GM12878 (cell line): ENCODE measurements around the gene EIF5. TPM values are rescaled to one million over a fixed set of nuclear protein-coding genes. Genes with fewer than 3 reads are reported as not detected.

Source experiments
- ATAC-seq: fragments of 200-7000 bp; cut with Tn5 transposase; 3 replicates; pipeline ENCODE4 v1.9.1; 2020; ENCODE audit warnings: mild to moderate bottlenecking, moderate library complexity
- BruUV-seq: library from RNA; stranded (reverse); fragments of 400-500 nt; replicated peaks from 2 replicates; lab custom pipeline; 2021; lab: Mats Ljungman, UMichigan
- CTCF ChIA-PET: fragments of 300-600 bp; sonication (Branson Sonifier 250); formaldehyde crosslinking; extraction: SDS; loops from one replicate; lab custom pipeline; 2021; ENCODE audit warnings: inconsistent platforms; lab: Yijun Ruan, JAX
- POLR2A ChIA-PET: fragments of 350-600 bp; formaldehyde crosslinking; extraction: SDS; loops from one replicate; lab custom pipeline; 2021; ENCODE audit warnings: inconsistent platforms; lab: Charles Lee
- RAD21 ChIA-PET: fragments of 300-600 bp; sonication (Branson Sonifier 250); formaldehyde crosslinking; loops from one replicate; lab custom pipeline; 2023; ENCODE audit warnings: antibody characterized with exemption; ENCODE audit not compliant: unreplicated experiment; lab: Charles Lee
- SMC1A ChIA-PET: fragments of 300-600 bp; sonication (Branson Sonifier 250); formaldehyde crosslinking; loops from one replicate; lab custom pipeline; 2023; ENCODE audit not compliant: unreplicated experiment, uncharacterized antibody; lab: Charles Lee
- DNase-seq: peaks from one replicate; pipeline ENCODE4 v3.0.0-alpha.2; 2011; ENCODE audit warnings: low read depth, low spot score
- FAIRE-seq: peaks from 3 replicates; lab custom pipeline; 2011; peaks lifted over from hg19 to GRCh38; lab: Jason Lieb, UNC
- H2AFZ ChIP-seq: 2 replicates; pipeline ENCODE4 v1.6.0; 2011; ENCODE audit warnings: low read depth, low read length, control low read depth; ENCODE audit not compliant: control insufficient read depth
- H3K27ac ChIP-seq: 2 replicates; pipeline ENCODE4 v1.5.1; 2011; ENCODE audit warnings: control low read depth; ENCODE audit not compliant: control insufficient read depth, insufficient read depth
- H3K27me3 ChIP-seq, 2 experiments: replicated peaks in 1 of 2; 2 replicates each; pipeline versions ENCODE4 v1.6.0 to v1.6.1; 2011; ENCODE audit warnings: low read length in 1 of 2; ENCODE audit not compliant: control insufficient read depth in 2 of 2, insufficient read depth in 2 of 2
- H3K36me3 ChIP-seq, 2 experiments: 2 replicates each; pipeline ENCODE4 v1.5.1; 2011; ENCODE audit warnings: low read length in 1 of 2; ENCODE audit not compliant: control insufficient read depth in 2 of 2, insufficient read depth in 2 of 2
- H3K4me1 ChIP-seq: 2 replicates; pipeline ENCODE4 v1.6.1; 2011; ENCODE audit warnings: mild to moderate bottlenecking, low read length, moderate library complexity, mixed read lengths; ENCODE audit not compliant: control insufficient read depth, insufficient read depth
- H3K4me2 ChIP-seq: 2 replicates; pipeline ENCODE4 v1.6.0; 2011; ENCODE audit warnings: control low read depth; ENCODE audit not compliant: control insufficient read depth, insufficient read depth
- H3K4me3 ChIP-seq: fragments of 200-600 bp; sonication (generic); 2 replicates; pipeline ENCODE4 v1.5.1; 2016
- H3K79me2 ChIP-seq: 2 replicates; pipeline ENCODE4 v1.6.0; 2011; ENCODE audit warnings: low read length; ENCODE audit not compliant: control insufficient read depth, insufficient read depth
- H3K9ac ChIP-seq: 2 replicates; pipeline ENCODE4 v1.8.0; 2011; ENCODE audit warnings: low read length, control low read depth, mixed read lengths; ENCODE audit not compliant: control insufficient read depth, insufficient read depth
- H3K9me3 ChIP-seq: replicated peaks from 3 replicates; pipeline ENCODE4 v1.5.1; 2011; ENCODE audit warnings: mild to moderate bottlenecking, low read length; ENCODE audit not compliant: control insufficient read depth, insufficient read depth
- H4K20me1 ChIP-seq: 2 replicates; pipeline ENCODE4 v1.6.0; 2011; ENCODE audit not compliant: control insufficient read depth, insufficient read depth
- BACH1 ChIP-seq: fragments of 450-650 bp; IDR thresholded peaks from 2 replicates; pipeline ENCODE4 v1.6.1; 2017; ENCODE audit warnings: mild to moderate bottlenecking, borderline replicate concordance
- IRF5 ChIP-seq: fragments of 450-650 bp; IDR thresholded peaks from 2 replicates; pipeline ENCODE4 v1.6.1; 2017; ENCODE audit warnings: borderline replicate concordance
- JUNB ChIP-seq: IDR thresholded peaks from 2 replicates; pipeline ENCODE4 v1.6.1; 2016; ENCODE audit warnings: antibody characterized with exemption, mild to moderate bottlenecking
- POLR2AphosphoS2 ChIP-seq: IDR thresholded peaks from 2 replicates; pipeline ENCODE4 v1.6.1; 2011; ENCODE audit warnings: low read depth, mild to moderate bottlenecking, low read length, improper control_type of control experiment, moderate library complexity
- SMAD5 ChIP-seq: IDR thresholded peaks from 2 replicates; pipeline ENCODE4 v1.6.1; 2016; ENCODE audit warnings: antibody characterized with exemption, low read depth
- WGBS: methylation state at CpG from one replicate; pipeline ENCODE4 v1.1.6; 2016; ENCODE audit warnings: low lambda C conversion rate; ENCODE audit not compliant: insufficient replicate concordance, insufficient coverage; ENCODE audit errors: missing lambda C conversion rate; 5-methylcytosine and 5-hydroxymethylcytosine counted together
- in situ Hi-C: fragments of 300-500 bp; cut with MboI; formaldehyde crosslinking; loops from 9 replicates; pipeline ENCODE4 v1.14.3; 2018; ENCODE audit warnings: mixed read lengths
- intact Hi-C: fragments of 100-400 bp; cut with micrococcal nuclease; formaldehyde crosslinking; loops from one replicate; pipeline ENCODE4 v1.14.2; 2022; ENCODE audit not compliant: unreplicated experiment
- polyA plus RNA-seq, 11 experiments: library from polyadenylated mRNA; depleted of rRNA in 4 of 11; unstranded in 6 of 11; stranded (reverse) in 5 of 11; fragments of >200 nt; fragmentation: Nextera tagmentation in 4 of 11; fragmentation: Illumina TruSeq in 1 of 11; extraction: Ambion mirVana in 4 of 11; extraction: Trizol in 1 of 11; gene quantifications; 1 replicate in 1 of 11; 2 replicates in 10 of 11; pipeline versions ENCODE4 v1.2.1 to v1.2.3, GENCODE V29; 2011 to 2016; ENCODE audit warnings: inconsistent platforms in 2 of 11, missing spikeins in 2 of 11, low read depth in 1 of 11
- total RNA-seq, 4 experiments: library from RNA; depleted of rRNA in 3 of 4; stranded (reverse); fragments of >200 nt in 3 of 4; fragmentation: Illumina TruSeq in 1 of 4; extraction: Trizol in 1 of 4; gene quantifications; 2 replicates each; pipeline versions ENCODE4 v1.2.1 to v1.2.3, GENCODE V29; 2013 to 2021
- TF ChIP-seq, protein P1 (sequence below): fragments of 450-650 bp; formaldehyde crosslinking; IDR thresholded peaks from 2 replicates; pipeline ENCODE4 v1.5.0; 2022; ENCODE audit warnings: mild to moderate bottlenecking, missing genetic modification characterization

Gene EIF5
- total and polyA plus RNA-seq, 10 of the 15 experiments (the other 5 are each of a cell fraction or from before 2014, with no cell fraction given): 51.2 to 360 (median 115) TPM

- POLR2A ChIA-PET: interaction anchor here (1.0 to 1.6 kb wide), 3 partner anchors 8 to 46 kb away, joined by 3 to 6 read pairs (median 3); no protein-coding TSS in a partner anchor
- 96% methylated on average over 14 of the region's 14 CpGs for WGBS
Observed at GRCh38 chr14:103336191-103336590, 2.2 kb downstream of the EIF5 start.

More at GRCh38 chr14:103336191-103336590, 2.2 kb downstream of the EIF5 start:
- ChIA-PET RAD21 (interaction anchor here (0.9 to 1.3 kb wide), 2 partner anchors 54 to 55 kb away, joined by 3 to 4 read pairs; no protein-coding TSS in a partner anchor), SMC1A (interaction anchor here (0.7 to 1.4 kb wide), 4 partner anchors 10 to 56 kb away, joined by 3 to 6 read pairs (median 4); no protein-coding TSS in a partner anchor), CTCF (interaction anchor here (0.8 to 3.3 kb wide), 4 partner anchors 18 to 64 kb away, joined by 3 to 21 read pairs (median 3); partner anchors contain the start of gene MARK3)
- no peak overlapping the region for H2AFZ ChIP-seq
- H4K20me1 ChIP-seq: peaks cover 16% of the 10 kb centered on the region
- no peak for ATAC-seq
- H3K27ac ChIP-seq: no peak overlapping the region
- no peaks in the 10 kb centered on the region for H3K9me3 ChIP-seq
- H3K4me3 ChIP-seq: peak overlapping the region; percentile 96
- no peak for DNase-seq
- no peak for FAIRE-seq
- no peak for TF ChIP-seq IRF5
- TF ChIP-seq JUNB: no peak
- no peak for TF ChIP-seq POLR2AphosphoS2
- no peak for TF ChIP-seq SMAD5
- TF ChIP-seq BACH1: peak; percentile 46; the same call in 1 of the 2 replicates
- TF ChIP-seq, protein P1, sequence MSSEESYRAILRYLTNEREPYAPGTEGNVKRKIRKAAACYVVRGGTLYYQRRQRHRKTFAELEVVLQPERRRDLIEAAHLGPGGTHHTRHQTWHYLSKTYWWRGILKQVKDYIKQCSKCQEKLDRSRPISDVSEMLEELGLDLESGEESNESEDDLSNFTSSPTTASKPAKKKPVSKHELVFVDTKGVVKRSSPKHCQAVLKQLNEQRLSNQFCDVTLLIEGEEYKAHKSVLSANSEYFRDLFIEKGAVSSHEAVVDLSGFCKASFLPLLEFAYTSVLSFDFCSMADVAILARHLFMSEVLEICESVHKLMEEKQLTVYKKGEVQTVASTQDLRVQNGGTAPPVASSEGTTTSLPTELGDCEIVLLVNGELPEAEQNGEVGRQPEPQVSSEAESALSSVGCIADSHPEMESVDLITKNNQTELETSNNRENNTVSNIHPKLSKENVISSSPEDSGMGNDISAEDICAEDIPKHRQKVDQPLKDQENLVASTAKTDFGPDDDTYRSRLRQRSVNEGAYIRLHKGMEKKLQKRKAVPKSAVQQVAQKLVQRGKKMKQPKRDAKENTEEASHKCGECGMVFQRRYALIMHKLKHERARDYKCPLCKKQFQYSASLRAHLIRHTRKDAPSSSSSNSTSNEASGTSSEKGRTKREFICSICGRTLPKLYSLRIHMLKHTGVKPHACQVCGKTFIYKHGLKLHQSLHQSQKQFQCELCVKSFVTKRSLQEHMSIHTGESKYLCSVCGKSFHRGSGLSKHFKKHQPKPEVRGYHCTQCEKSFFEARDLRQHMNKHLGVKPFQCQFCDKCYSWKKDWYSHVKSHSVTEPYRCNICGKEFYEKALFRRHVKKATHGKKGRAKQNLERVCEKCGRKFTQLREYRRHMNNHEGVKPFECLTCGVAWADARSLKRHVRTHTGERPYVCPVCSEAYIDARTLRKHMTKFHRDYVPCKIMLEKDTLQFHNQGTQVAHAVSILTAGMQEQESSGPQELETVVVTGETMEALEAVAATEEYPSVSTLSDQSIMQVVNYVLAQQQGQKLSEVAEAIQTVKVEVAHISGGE: no peak
- intact Hi-C loops (no loop called here), in situ Hi-C loops (no loop called here)
- peaks cover 19% of the 10 kb centered on the region; the same call in 1 of the 2 replicates for H3K4me1 ChIP-seq
- peaks cover 53% of the 10 kb centered on the region for H3K79me2 ChIP-seq
- BruUV-seq: TSS peak; percentile 46
- peak overlapping the region; percentile 71 for H3K4me2 ChIP-seq
- H3K27me3 ChIP-seq: no peaks in the 10 kb centered on the region
- H3K36me3 ChIP-seq: peaks cover 16 to 52% of the 10 kb centered on the region in 2 experiments
- no peak overlapping the region; the same call in 1 of the 2 replicates for H3K9ac ChIP-seq
